H9 (cell line): ENCODE results near the gene GPN2. TPM values are rescaled to one million over a fixed set of nuclear protein-coding genes. Genes with fewer than 3 reads are reported as not detected.

Experiments
- DNase-seq: peaks from one replicate; pipeline ENCODE4 v3.0.0-alpha.2; 2017
- H2AFZ ChIP-seq: one replicate; pipeline ENCODE4 v1.6.1; 2013; ENCODE audit warnings: mild to moderate bottlenecking, low read length, control low read depth, moderate library complexity
- H2AK5ac ChIP-seq: 2 replicates; pipeline ENCODE4 v1.6.1; 2013; ENCODE audit warnings: low read length, control low read depth, mixed read lengths; ENCODE audit not compliant: insufficient read length
- H2BK120ac ChIP-seq: one replicate; pipeline ENCODE4 v1.6.1; 2013; ENCODE audit warnings: low read depth, mild to moderate bottlenecking, low read length, control low read depth, inconsistent platforms; ENCODE audit not compliant: poor library complexity, severe bottlenecking
- H2BK12ac ChIP-seq: 2 replicates; pipeline ENCODE4 v1.6.1; 2013; ENCODE audit warnings: low read length, control low read depth, mixed read lengths, low read depth; ENCODE audit not compliant: insufficient read length
- H2BK15ac ChIP-seq: 2 replicates; pipeline ENCODE4 v1.6.1; 2013; ENCODE audit warnings: low read depth, low read length, control low read depth
- H2BK20ac ChIP-seq: one replicate; pipeline ENCODE4 v1.6.1; 2013; ENCODE audit warnings: low read depth, mild to moderate bottlenecking, low read length, control low read depth, inconsistent platforms; ENCODE audit not compliant: poor library complexity, severe bottlenecking
- H2BK5ac ChIP-seq: 2 replicates; pipeline ENCODE4 v1.6.1; 2013; ENCODE audit warnings: low read length, control low read depth, mixed read lengths; ENCODE audit not compliant: insufficient read length
- H3K14ac ChIP-seq: 2 replicates; pipeline ENCODE4 v1.6.1; 2013; ENCODE audit warnings: low read length, control low read depth; ENCODE audit not compliant: insufficient read depth
- H3K18ac ChIP-seq: 2 replicates; pipeline ENCODE4 v1.6.1; 2013; ENCODE audit warnings: low read depth, mild to moderate bottlenecking, mixed read lengths, low read length, control low read depth; ENCODE audit not compliant: insufficient read length
- H3K23ac ChIP-seq: 2 replicates; pipeline ENCODE4 v1.6.1; 2013; ENCODE audit warnings: low read length, control low read depth, mixed read lengths, low read depth; ENCODE audit not compliant: insufficient read length
- H3K23me2 ChIP-seq: 2 replicates; pipeline ENCODE4 v1.6.1; 2013; ENCODE audit warnings: low read depth, mild to moderate bottlenecking, mixed read lengths, low read length, control low read depth; ENCODE audit not compliant: insufficient read length, poor library complexity, severe bottlenecking
- H3K27ac ChIP-seq: 2 replicates; pipeline ENCODE4 v1.5.1; 2013; ENCODE audit warnings: low read length, control low read depth, mixed read lengths, low read depth; ENCODE audit not compliant: insufficient read length
- H3K27me3 ChIP-seq: 2 replicates; pipeline ENCODE4 v1.6.1; 2013; ENCODE audit warnings: low read length, control low read depth, inconsistent platforms; ENCODE audit not compliant: insufficient read depth
- H3K4ac ChIP-seq: 2 replicates; pipeline ENCODE4 v1.6.1; 2013; ENCODE audit warnings: low read depth, mild to moderate bottlenecking, control low read depth, inconsistent platforms, low read length, moderate library complexity
- H3K4me1 ChIP-seq: 2 replicates; pipeline ENCODE4 v1.6.1; 2013; ENCODE audit warnings: low read length, control low read depth, inconsistent platforms; ENCODE audit not compliant: insufficient read depth
- H3K4me2 ChIP-seq: 2 replicates; pipeline ENCODE4 v1.6.1; 2013; ENCODE audit warnings: low read length, control low read depth, mixed read lengths; ENCODE audit not compliant: insufficient read length, insufficient read depth
- H3K56ac ChIP-seq: 2 replicates; pipeline ENCODE4 v1.6.1; 2013; ENCODE audit warnings: low read depth, mild to moderate bottlenecking, mixed read lengths, low read length, control low read depth; ENCODE audit not compliant: insufficient read length
- H3K79me1 ChIP-seq: 2 replicates; pipeline ENCODE4 v1.6.1; 2013; ENCODE audit warnings: low read depth, mild to moderate bottlenecking, moderate library complexity, low read length, control low read depth, inconsistent platforms; ENCODE audit not compliant: insufficient read depth, poor library complexity, severe bottlenecking
- H3K79me2 ChIP-seq: 2 replicates; pipeline ENCODE4 v1.6.1; 2013; ENCODE audit warnings: low read length, control low read depth, inconsistent platforms; ENCODE audit not compliant: insufficient read depth
- H3K9ac ChIP-seq: 2 replicates; pipeline ENCODE4 v1.6.1; 2013; ENCODE audit warnings: low read length, control low read depth, mixed read lengths; ENCODE audit not compliant: insufficient read length; ENCODE audit errors: extremely low read depth
- H3K9me3 ChIP-seq: one replicate; pipeline ENCODE4 v1.6.1; 2013; ENCODE audit warnings: low read depth, low read length, inconsistent platforms; ENCODE audit not compliant: control insufficient read depth
- H3T11ph ChIP-seq: one replicate; pipeline ENCODE4 v1.6.1; 2013; ENCODE audit warnings: mild to moderate bottlenecking, low read length, control low read depth, inconsistent platforms
- H4K20me1 ChIP-seq: one replicate; pipeline ENCODE4 v1.6.1; 2013; ENCODE audit not compliant: control insufficient read depth, insufficient read length, insufficient read depth
- H4K5ac ChIP-seq: 2 replicates; pipeline ENCODE4 v1.6.1; 2013; ENCODE audit warnings: low read depth, mild to moderate bottlenecking, mixed read lengths, low read length, control low read depth; ENCODE audit not compliant: insufficient read length
- H4K8ac ChIP-seq: replicated peaks from 2 replicates; pipeline ENCODE4 v1.6.1; 2013; ENCODE audit warnings: low read length, control low read depth, mixed read lengths, low read depth; ENCODE audit not compliant: insufficient read length
- H4K91ac ChIP-seq: 2 replicates; pipeline ENCODE4 v1.6.1; 2013; ENCODE audit warnings: low read depth, mild to moderate bottlenecking, moderate library complexity, mixed read lengths, low read length, control low read depth; ENCODE audit not compliant: insufficient read length
- H3K27ac Mint-ChIP-seq, 3 experiments: 2 replicates in 2 of 3; 3 replicates in 1 of 3; pipeline ENCODE4 v1.8.0; 2020 to 2021; ENCODE audit warnings: mixed read lengths in 3 of 3, mild to moderate bottlenecking in 1 of 3, moderate library complexity in 1 of 3
- H3K27me3 Mint-ChIP-seq: 2 replicates; pipeline ENCODE4 v1.8.0; 2021; ENCODE audit warnings: low read depth, mild to moderate bottlenecking, moderate library complexity, mixed read lengths
- H3K36me3 Mint-ChIP-seq, 3 experiments: 2 replicates in 2 of 3; 3 replicates in 1 of 3; pipeline ENCODE4 v1.8.0; 2020 to 2021; ENCODE audit warnings: low read depth in 3 of 3, mixed read lengths in 3 of 3; ENCODE audit not compliant: insufficient read depth in 1 of 3
- H3K4me1 Mint-ChIP-seq, 2 experiments: 2 replicates each; pipeline ENCODE4 v1.8.0; 2020; ENCODE audit warnings: mixed read lengths in 2 of 2
- H3K4me3 Mint-ChIP-seq, 2 experiments: 2 replicates in 1 of 2; 3 replicates in 1 of 2; pipeline ENCODE4 v1.8.0; 2020 to 2021; ENCODE audit warnings: mild to moderate bottlenecking in 2 of 2, mixed read lengths in 2 of 2, moderate library complexity in 1 of 2
- H3K9me3 Mint-ChIP-seq, 2 experiments: 2 replicates in 1 of 2; 3 replicates in 1 of 2; pipeline ENCODE4 v1.8.0; 2020; ENCODE audit warnings: mild to moderate bottlenecking in 2 of 2, mixed read lengths in 2 of 2, moderate library complexity in 1 of 2
- CTCF ChIP-seq: fragments of 200-600 bp; sonication (generic); conservative IDR thresholded peaks from 3 replicates; pipeline ENCODE4 v1.8.0; 2021; ENCODE audit warnings: antibody characterized with exemption, mild to moderate bottlenecking
- WGBS: extraction: QIAGEN DNeasy Blood & Tissue Kit; methylation state at CpG from one replicate; pipeline ENCODE4 v1.1.7; 2013; ENCODE audit warnings: missing lambda C conversion rate, low lambda C conversion rate, mixed read lengths; ENCODE audit not compliant: insufficient read length; ENCODE audit errors: extremely low coverage; 5-methylcytosine and 5-hydroxymethylcytosine counted together
- total RNA-seq: library from RNA; stranded (reverse); gene quantifications from 2 replicates; pipeline ENCODE4 v1.2.1, GENCODE V29; 2021

Gene GPN2
- total RNA-seq, 1 experiment from 2014 or later, result 47.8 TPM

- no peak overlapping the region for H2BK15ac ChIP-seq
- H3K23ac ChIP-seq, result no peak overlapping the region
- Mint-ChIP-seq H3K27me3 (no peaks in the 10 kb centered on the region; the same call in 1 of the 2 replicates), H3K4me3 (no peak overlapping the region), H3K36me3 (peaks cover 26 to 41% (median 34%) of the 10 kb centered on the region in 3 experiments), H3K27ac (no peak overlapping the region), H3K9me3 (no peaks in the 10 kb centered on the region; a peak in 1 of 5 replicates), H3K4me1 (peaks cover 24 to 25% of the 10 kb centered on the region in 2 experiments)
- H4K20me1 ChIP-seq, result no peaks in the 10 kb centered on the region
- H3K14ac ChIP-seq, result no peak overlapping the region
- H3K27me3 ChIP-seq, result no peaks in the 10 kb centered on the region
- H3T11ph ChIP-seq, result no peak overlapping the region
- H3K9ac ChIP-seq, result no peak overlapping the region
- no peak overlapping the region for H3K27ac ChIP-seq
- no peak overlapping the region for H2AFZ ChIP-seq
- no peak overlapping the region for H3K4ac ChIP-seq
- H2BK20ac ChIP-seq, result no peak overlapping the region
- no peak overlapping the region for H3K18ac ChIP-seq
- H3K9me3 ChIP-seq, result no peaks in the 10 kb centered on the region
- H2AK5ac ChIP-seq, result no peak overlapping the region
- WGBS, result no CpG with 5 or more reads among the region's 3 CpGs
- no peak for TF ChIP-seq CTCF
- H4K91ac ChIP-seq, result no peak overlapping the region
- DNase-seq, result no peak
- H2BK120ac ChIP-seq, result no peak overlapping the region
- no peak overlapping the region for H3K56ac ChIP-seq
- no peak overlapping the region for H2BK12ac ChIP-seq
- H2BK5ac ChIP-seq, result no peak overlapping the region
- no peaks in the 10 kb centered on the region for H3K4me1 ChIP-seq
- H3K79me2 ChIP-seq, result no peaks in the 10 kb centered on the region; the same call in 1 of the 2 replicates
- H4K8ac ChIP-seq, result no peak overlapping the region
- no peak overlapping the region for H3K4me2 ChIP-seq
- H4K5ac ChIP-seq, result no peak overlapping the region
- H3K23me2 ChIP-seq, result peaks cover 7% of the 10 kb centered on the region
- H3K79me1 ChIP-seq, result peaks cover 3% of the 10 kb centered on the region
Measured at GRCh38 chr1:26831059-26831458, 59.0 kb downstream of the GPN2 start.
